H54 (cell line): Measurements from ENCODE around the gene CNNM3.

Source experiments
- DNase-seq: peaks from one replicate; pipeline ENCODE4 v3.0.0; 2011; ENCODE audit warnings: low spot score, mixed read lengths; ENCODE audit not compliant: insufficient read length
- FAIRE-seq: peaks from 3 replicates; lab custom pipeline; 2011; peaks lifted over from hg19 to GRCh38; lab: Jason Lieb, UNC
- POLR2A ChIP-seq: IDR thresholded peaks from 2 replicates; pipeline ENCODE4 v1.6.1; 2011; ENCODE audit warnings: low read depth, mild to moderate bottlenecking, low read length

The CNNM3 gene

DNA sequence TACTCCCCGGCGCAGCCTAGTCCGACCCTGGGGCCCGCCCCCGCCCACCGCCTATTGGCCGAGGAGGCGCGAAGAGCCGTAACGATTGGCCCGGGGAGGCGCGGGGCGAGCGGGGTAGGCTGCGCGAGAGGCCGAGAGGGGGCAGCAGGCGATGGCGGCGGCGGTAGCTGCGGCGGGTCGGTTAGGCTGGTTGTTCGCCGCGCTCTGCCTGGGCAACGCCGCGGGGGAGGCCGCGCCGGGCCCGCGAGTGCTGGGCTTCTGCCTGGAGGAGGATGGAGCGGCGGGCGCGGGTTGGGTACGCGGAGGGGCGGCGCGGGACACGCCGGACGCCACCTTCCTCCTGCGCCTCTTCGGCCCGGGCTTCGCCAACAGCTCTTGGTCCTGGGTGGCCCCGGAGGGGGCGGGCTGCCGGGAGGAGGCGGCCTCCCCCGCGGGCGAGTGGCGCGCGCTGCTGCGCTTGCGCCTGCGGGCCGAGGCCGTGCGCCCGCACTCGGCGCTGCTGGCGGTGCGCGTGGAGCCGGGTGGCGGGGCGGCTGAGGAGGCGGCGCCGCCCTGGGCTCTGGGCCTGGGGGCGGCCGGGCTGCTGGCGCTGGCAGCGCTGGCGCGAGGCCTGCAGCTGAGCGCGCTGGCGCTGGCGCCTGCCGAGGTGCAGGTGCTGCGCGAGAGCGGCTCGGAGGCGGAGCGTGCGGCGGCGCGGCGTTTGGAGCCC, at the start of gene CNNM3:
Gene CNNM3, plus strand, starts transcription at position 142 of the 709 bp plus-strand sequence. Its CDS starts 10 bp downstream, at position 152.
- TF ChIP-seq POLR2A = peak; percentile 61; the same call in 1 of the 2 replicates
- FAIRE-seq = no peak
- DNase-seq = peak; percentile 99

DNA sequence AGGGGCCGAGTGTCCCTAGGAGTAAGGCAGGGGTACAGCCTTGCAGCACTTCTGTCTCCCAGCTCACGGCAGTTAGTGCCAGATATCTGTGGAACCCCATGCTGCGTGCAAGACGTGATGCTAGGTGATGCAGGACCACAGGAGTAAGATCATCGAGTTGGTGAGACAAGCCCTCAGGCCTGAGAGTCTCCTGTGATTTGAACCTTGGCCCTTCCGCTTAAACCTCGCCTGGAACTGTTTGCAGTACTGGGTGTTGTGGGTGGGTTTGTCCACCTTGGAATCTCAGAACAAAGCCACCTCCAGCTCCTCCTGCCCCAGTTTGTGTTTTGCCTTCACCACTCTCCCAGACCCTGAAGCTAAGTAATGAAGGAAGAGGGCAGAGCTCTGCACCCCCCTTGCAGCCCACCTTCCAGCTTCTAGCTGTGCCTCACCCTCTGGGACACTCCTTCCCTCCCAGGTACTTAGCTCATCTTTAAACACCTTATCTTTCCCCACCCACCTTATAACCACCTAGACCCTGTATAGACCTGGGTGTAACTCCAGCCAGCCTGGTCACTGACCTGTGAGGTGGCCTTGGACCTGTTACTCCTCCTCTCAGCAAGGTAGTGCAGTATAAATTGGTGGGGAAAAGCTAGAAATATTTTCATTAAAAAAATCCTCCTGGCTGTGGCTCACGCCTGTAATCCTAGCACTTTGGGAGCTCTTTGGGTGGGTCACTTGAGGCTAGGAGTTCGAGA, 48.8 kb upstream of the CNNM3 start:
- FAIRE-seq (no peak), DNase-seq (no peak)
- no peak for TF ChIP-seq POLR2A

DNA sequence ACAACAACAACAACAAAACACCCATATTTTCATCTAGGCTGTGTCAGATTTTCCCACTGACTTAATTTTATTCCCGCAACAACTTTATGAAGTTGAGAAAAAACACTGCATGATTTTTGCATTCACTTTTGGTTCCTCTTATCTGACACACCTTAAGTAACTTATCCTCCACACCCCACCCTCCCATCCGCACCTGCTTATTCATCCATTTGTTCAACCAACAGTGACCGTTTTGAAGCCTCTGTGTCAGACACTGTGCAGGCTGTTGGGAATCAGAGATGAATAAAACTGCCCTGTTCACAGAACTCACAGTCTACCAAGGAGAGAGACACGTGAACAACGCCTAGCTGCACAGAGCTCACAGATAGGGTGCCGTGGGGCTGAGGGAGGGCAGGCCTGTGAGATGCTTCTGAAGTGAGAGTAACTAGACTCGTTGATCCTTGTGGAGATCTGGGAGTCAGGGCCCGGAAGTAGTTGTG, 47.9 kb upstream of the CNNM3 start:
- no peak for DNase-seq
- no peak for FAIRE-seq
- no peak for TF ChIP-seq POLR2A

DNA sequence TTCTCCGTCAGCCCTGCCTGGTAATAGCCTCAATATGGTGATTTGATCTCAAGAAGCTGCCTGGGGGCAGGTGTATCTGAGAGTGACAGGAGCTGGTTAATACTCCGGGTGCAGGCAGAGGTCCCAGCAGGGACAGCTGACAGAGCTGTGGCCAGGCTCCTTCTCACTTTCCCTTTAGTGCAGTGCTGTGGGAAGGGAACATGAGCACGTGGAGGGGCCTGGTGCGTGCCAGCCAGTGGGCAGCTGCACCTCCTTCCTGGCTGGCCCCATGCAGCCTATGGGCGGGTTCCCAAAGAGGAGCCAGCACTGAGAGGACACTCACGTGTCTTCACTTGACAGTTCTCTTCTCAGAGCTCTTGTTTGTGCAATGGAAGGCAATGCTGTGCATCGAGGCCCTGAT, 46.3 kb upstream of the CNNM3 start:
- TF ChIP-seq POLR2A = no peak
- DNase-seq (no peak), FAIRE-seq (no peak)

DNA sequence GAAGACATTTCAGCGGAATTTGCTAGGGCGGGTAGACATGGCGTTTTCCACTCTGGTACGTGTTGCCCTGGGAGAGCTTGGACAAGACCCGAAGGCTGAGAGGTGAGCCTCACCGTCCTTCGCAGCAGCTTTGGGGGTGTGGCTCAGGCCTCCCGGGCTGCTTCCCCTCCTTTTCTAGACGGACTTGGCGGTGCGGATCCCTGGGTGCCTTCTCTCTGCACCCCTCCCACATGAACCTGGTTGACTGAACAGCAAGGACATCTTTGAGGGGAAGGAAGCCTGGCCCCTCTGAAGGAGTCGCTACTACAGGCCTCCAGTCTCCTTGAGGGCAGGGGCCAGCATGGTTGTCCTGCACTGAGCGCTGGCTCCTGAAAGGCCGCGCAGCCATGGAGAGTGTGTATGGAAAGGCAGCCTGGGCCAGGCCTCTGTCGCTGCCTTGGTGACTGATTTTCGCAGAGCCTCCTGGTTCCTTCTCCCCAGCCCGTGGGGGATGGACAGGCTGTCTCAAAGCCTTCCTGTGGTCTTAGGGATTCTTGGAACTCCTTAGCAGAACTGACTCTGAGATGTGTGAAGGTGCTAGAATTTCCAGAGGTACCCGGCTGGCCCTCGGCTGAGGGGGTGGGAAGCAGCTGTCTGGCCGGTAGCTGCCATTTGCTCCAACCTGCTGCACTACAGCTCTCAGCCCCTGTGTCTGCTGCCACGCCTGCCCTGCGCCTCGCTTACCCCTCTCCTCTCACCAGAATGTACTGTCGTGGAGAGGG, 45.4 kb upstream of the CNNM3 start:
- TF ChIP-seq POLR2A = no peak
- FAIRE-seq (no peak), DNase-seq (no peak)

DNA sequence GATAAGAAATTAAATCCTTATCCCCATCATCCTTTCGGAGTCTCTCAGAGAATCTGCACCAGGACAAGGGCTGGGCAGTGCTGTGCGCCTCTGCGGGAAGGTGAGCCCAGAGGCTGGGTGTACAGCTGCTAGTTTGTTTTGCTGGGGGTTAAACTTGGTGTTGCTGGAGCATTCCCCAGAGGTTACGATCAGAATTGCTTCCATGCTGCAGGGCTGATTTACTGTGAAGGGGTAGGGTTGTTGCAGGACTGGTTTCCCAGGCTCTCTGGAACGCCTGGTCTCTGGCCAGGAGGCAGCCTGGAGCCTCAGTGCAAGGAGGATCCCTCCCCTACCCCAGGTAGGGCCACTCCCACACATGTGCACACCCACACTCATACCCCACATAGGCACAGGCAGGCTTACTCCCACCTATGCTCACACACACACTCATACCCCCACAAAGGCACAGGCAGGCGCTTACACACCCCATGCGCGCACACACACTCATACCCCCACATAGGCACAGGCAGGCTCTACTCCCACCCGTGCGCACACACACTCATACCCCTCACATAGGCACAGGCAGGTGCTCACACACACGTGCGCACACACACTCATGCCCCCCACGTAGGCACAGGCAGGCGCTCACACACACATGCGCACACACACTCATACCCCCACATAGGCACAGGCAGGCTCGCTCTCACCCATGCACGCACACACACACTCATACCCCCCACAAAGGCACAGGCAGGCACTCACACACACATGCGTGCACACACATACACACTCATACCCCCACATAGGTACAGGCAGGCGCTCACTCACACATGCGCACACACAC, 44.1 kb upstream of the CNNM3 start:
- no peak for TF ChIP-seq POLR2A
- FAIRE-seq (no peak), DNase-seq (no peak)

DNA sequence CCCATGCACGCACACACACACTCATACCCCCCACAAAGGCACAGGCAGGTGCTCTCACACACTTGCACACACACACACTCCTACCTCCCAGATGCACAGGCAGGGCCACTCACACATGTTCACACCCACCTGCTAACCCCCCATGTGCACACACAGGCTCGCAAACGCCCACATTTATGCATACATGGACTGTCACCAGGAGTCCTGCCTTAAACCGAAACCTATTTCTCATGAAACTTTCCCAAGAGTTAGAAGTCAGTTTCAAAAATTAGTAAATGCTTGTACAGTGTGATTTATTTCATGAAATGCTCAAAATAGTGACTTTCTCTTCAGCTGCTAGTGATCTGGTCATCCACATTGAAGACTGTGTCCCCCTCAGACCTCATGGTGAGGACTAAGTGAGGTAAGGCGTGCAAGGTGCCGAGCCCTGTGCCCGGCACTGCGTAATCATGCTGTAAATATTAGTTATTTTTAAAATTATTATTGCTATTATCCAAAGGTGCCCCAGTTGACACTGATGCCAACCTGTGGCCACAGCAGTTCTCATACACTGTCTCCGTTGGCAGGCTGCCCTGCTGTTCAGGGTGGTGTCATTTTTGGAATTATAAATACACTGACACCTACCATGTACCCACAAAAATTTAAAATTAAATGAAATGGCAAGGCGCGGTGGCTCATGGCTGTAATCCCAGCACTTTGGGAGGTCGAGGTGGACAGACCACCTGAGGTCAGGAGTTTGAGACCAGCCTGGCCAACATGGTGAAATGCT, 43.0 kb upstream of the CNNM3 start:
- FAIRE-seq (no peak), DNase-seq (no peak)
- TF ChIP-seq POLR2A = no peak

DNA sequence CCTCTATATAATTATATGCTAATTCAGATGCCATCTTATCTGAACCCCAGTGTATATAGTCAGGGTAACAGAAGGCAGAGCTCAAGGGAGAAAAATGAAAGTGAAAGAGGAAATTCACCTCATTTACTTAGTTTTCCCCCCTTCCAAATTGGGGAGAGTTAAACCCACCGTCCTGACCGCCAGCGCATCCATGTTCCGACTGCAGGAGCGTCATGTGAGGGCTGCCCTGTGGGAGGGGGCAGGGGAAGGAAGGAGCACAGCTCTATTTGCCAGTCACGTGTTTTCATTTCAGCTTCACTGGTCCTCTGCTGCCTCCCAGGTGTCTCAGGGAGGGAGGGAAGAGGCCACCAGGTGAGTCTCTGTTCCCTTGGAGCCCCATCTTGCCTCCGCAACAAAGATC, 42.1 kb upstream of the CNNM3 start:
- no peak for FAIRE-seq

DNA sequence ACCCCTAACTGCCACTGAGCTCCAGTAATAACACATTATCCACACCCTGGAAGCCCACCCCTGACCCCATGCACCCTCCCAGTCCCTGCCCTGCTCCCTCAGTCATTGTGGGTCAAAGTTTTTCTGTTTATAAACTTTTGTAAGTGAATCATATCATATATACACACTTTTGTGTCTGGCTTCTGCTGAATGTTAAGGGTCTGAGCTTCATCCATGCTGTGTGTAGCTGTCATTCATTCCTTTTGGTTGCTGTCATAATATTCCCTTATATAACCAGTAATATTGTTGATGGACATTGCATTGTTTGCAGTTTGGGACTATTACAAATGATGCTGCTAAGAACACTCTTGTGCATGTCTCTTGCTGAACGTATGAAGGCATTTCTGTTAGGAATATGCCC, 40.9 kb upstream of the CNNM3 start:
- no peak for DNase-seq
- FAIRE-seq = no peak
- TF ChIP-seq POLR2A = no peak

More for the DNA sequence above, 42.1 kb upstream of the CNNM3 start:
- no peak for DNase-seq
- TF ChIP-seq POLR2A = no peak

DNA sequence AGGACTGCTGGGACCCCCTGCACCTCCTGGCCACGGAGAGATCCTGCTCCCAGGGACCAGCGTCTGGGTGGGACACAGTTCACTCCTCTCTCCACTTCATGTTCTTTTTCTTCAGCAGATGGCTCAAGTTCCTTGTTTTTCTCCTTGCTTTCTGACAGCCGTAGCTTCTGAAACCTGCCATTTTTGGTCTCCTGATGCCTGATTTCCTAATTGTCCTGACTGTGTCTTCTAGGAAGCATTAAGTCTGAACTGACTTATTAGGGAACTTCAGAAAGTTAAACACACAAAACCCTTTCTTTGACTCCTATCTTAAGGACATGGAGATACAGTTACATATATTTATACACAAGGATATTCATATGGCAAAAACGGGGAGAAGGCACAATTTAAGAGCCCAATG, 32.7 kb upstream of the CNNM3 start:
- FAIRE-seq (no peak), DNase-seq (no peak)
- TF ChIP-seq POLR2A = no peak

DNA sequence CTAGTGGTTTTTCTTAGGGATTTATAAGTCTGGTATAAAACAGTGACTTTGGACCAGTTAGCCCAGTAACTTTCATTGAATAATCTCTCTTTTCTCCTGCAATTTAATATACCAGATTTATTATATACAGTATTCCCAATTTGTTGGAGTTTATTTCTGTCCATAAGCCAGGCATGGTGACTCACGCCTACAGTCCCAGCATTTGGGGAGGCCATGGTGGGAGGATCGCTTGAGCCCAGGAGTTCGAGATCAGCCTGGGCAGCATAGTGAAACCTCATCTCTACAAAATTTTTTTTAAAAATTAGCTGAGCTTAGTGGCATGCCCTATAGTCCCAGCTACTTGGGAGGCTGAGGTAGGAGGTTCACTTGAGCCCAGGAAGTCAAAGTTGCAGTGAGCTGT, 28.7 kb upstream of the CNNM3 start:
- no peak for DNase-seq
- no peak for TF ChIP-seq POLR2A
- no peak for FAIRE-seq

DNA sequence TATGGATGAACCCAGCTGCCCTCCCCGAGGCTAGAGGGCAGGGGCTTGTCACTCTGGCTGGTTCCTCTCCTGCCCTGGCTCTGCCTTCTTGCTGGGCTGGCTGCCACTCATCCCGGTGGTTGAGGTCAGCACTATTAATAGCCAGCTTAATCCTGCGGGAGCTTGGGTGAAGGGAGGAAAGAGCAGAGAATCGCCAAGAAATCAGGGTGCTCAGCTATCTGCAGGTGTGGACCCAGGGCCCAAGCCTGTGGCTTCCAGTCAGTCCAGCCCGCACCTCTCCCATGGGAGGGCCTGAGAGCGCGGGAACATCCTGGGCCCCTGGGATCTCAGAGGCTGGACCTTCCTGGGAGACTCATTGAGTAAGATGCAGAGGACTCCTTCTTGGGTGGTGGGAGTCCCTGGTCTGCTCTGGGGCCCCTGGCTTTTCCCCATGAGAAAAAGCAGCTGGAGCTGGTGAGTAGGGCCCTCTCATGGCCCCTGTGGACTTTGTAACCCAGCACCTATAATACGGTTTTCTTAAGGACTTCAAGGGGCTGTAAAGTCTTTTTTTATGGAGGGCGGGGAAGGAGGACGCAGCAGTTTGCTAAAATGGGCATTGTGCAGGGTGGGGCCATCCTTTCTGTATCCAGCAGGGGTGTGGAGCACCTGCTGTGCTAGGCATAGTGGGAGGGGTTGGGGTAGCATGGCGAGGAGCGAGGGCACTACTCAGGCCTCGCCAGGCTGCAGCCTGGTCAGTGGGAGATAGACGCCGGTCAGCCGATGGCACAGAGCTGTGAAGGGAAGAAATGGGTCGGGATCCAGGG, 27.4 kb upstream of the CNNM3 start:
- TF ChIP-seq POLR2A = no peak
- FAIRE-seq (peak; percentile 84), DNase-seq (no peak)
